ENCODE data around the gene SAV1.
A peak's percentile ranks its signal among the peaks of the same experiment; 100 is the strongest.

Gene SAV1

GRCh38 chr14:50667996-50668825 is at the start of gene SAV1:
TSS of gene SAV1 (minus strand) at chr14:50668306. CDS start at chr14:50667967, 339 bp downstream.
- peak; percentile 59 for DNase-seq (ENCODE audit: low spot score)
- in situ Hi-C loops (cut with MboI; ENCODE audit: low pct_unique_long_range_greater_than_20kb, low sequenced_read_pairs, unreplicated experiment): no loop called here
- TF ChIP-seq CTCF (IDR thresholded peaks at IDR 0.05; ENCODE audit: extremely low read depth, insufficient read depth, missing control alignments): no peak

DNA sequence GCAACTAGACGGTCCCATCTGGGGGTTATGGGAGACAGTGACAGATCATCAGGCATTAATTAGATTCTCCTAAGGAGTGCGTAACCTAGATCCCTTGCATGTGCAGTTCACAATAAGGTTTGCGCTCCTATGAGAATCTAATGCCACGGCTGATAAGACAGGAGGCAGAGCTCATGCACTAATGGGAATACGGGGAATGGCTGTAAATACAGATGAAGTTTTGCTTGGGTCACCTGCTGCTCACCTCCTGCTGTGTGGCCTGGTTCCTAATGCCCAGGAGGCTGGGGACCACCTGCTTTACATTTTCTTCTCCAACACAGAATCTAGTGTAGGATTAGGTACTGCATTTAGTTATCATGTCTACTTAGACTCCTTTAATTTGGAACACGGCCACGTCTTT is 49.7 kb upstream of the SAV1 start:
- in situ Hi-C loops (cut with MboI; ENCODE audit: low pct_unique_long_range_greater_than_20kb, low sequenced_read_pairs, unreplicated experiment): loop anchor here (25.0 kb wide), 1 partner anchor 106 kb away; no protein-coding TSS in a partner anchor
- no peak for DNase-seq (ENCODE audit: low spot score)
- no peak for TF ChIP-seq CTCF (IDR thresholded peaks at IDR 0.05; ENCODE audit: extremely low read depth, insufficient read depth, missing control alignments)

- in situ Hi-C loops (cut with MboI; ENCODE audit: low pct_unique_long_range_greater_than_20kb, low sequenced_read_pairs, unreplicated experiment): loop anchor here (25.0 kb wide), 1 partner anchor 102 kb away; no protein-coding TSS in a partner anchor
- peak; percentile 69 for DNase-seq (ENCODE audit: low spot score)
- TF ChIP-seq CTCF (IDR thresholded peaks at IDR 0.05; ENCODE audit: extremely low read depth, insufficient read depth, missing control alignments): peak; percentile 71
Measured at GRCh38 chr14:50714450-50715073, 46.5 kb upstream of the SAV1 start.

GRCh38 chr14:50711043-50711442 is 42.9 kb upstream of the SAV1 start:
- TF ChIP-seq CTCF (IDR thresholded peaks at IDR 0.05; ENCODE audit: extremely low read depth, insufficient read depth, missing control alignments): no peak
- no peak for DNase-seq (ENCODE audit: low spot score)
- in situ Hi-C loops (cut with MboI; ENCODE audit: low pct_unique_long_range_greater_than_20kb, low sequenced_read_pairs, unreplicated experiment): loop anchor here (25.0 kb wide), 1 partner anchor 99 kb away; no protein-coding TSS in a partner anchor

- no peak for TF ChIP-seq CTCF (IDR thresholded peaks at IDR 0.05; ENCODE audit: extremely low read depth, insufficient read depth, missing control alignments)
- DNase-seq (ENCODE audit: low spot score): no peak
- in situ Hi-C loops (cut with MboI; ENCODE audit: low pct_unique_long_range_greater_than_20kb, low sequenced_read_pairs, unreplicated experiment): loop anchor here (25.0 kb wide), 1 partner anchor 93 kb away; no protein-coding TSS in a partner anchor
Measured at GRCh38 chr14:50705026-50705593, 37.0 kb upstream of the SAV1 start.

DNA sequence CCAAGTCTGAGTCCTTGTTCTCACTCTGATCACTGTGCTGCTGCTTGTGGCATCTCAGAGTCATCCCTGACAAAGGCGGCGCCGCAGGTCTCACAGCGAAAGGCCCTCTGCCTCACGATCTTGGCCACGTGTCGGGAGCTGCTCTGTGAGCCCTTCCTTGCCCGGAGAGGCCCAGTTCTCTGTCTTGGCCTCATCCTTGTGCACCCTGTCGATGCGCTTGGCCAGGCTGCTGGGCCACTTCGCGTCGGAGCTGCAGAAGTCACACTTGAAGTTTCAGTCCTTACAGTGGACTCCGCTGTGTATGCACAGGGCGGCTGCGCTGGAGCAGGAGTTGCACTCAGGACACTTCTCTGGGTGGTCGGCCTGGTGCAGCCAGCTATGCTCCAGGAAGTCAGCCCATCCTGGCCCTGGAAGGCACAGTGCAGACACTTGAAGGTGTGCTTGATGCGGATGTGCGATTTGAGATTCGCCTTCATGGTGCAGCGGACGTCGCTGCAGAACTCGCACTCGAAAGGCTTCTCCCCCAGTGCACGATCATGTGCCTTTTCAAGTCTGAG is 36.4 kb upstream of the SAV1 start:
- in situ Hi-C loops (cut with MboI; ENCODE audit: low pct_unique_long_range_greater_than_20kb, low sequenced_read_pairs, unreplicated experiment): loop anchor here (25.0 kb wide), 1 partner anchor 92 kb away; no protein-coding TSS in a partner anchor
- TF ChIP-seq CTCF (IDR thresholded peaks at IDR 0.05; ENCODE audit: extremely low read depth, insufficient read depth, missing control alignments): no peak
- DNase-seq (ENCODE audit: low spot score): no peak

All from GM13977 (cell line).